Panc1 (cell line): ENCODE data around the gene TGM5.

Experiments used
- CTCF ChIP-seq: fragments of 450-650 bp; IDR thresholded peaks from 2 replicates; pipeline ENCODE4 v1.5.1; 2017; ENCODE audit warnings: mild to moderate bottlenecking
- POLR2AphosphoS5 ChIP-seq: IDR thresholded peaks from 2 replicates; pipeline ENCODE4 v1.6.1; 2012; ENCODE audit warnings: mild to moderate bottlenecking, low read depth, low read length, moderate library complexity
- SIN3A ChIP-seq: IDR thresholded peaks from 2 replicates; pipeline ENCODE4 v1.6.1; 2012; ENCODE audit warnings: low read depth, mild to moderate bottlenecking, low read length, moderate library complexity, borderline replicate concordance; ENCODE audit not compliant: insufficient read depth

GRCh38 chr15:43280996-43281395 is 14.3 kb upstream of the TGM5 start:
- TF ChIP-seq SIN3A (no peak), CTCF (no peak), POLR2AphosphoS5 (no peak)
